Body of pancreas (tissue), 4 donors: ENCODE data around the gene C9orf78. TPM values are rescaled to one million over a fixed set of nuclear protein-coding genes. Genes with fewer than 3 reads are reported as not detected.
A peak's percentile ranks its signal among the peaks of the same experiment; 100 is the strongest.

Source experiments
- ATAC-seq: fragments of 150-250 bp; one replicate; pipeline ENCODE4 v1.9.1; 2016
- DNase-seq, 4 donors: peaks; one replicate each; pipeline ENCODE4 v3.0.0-alpha.2; 2019
- H3K27ac ChIP-seq, 4 donors: fragments of 200-600 bp; sonication (generic); 1 replicate in 3 of 4; 2 replicates in 1 of 4; pipeline versions ENCODE4 v1.5.1 to v1.6.1; 2016 to 2019; ENCODE audit warnings: mild to moderate bottlenecking in 1 of 4, mixed read lengths in 1 of 4, moderate library complexity in 1 of 4
- H3K27me3 ChIP-seq, 2 donors: fragments of 200-600 bp; sonication (generic); one replicate each; pipeline ENCODE4 v1.6.0; 2016; ENCODE audit warnings: mild to moderate bottlenecking in 1 of 2
- H3K36me3 ChIP-seq, 2 donors: fragments of 200-600 bp; sonication (generic); replicated peaks in 1 of 2; 2 replicates each; pipeline ENCODE4 v1.5.1; 2016; ENCODE audit warnings: low read depth in 2 of 2; ENCODE audit not compliant: insufficient read depth in 1 of 2
- H3K4me1 ChIP-seq: fragments of 200-600 bp; sonication (generic); one replicate; pipeline ENCODE4 v1.6.0; 2016
- H3K4me3 ChIP-seq, 2 donors: fragments of 200-600 bp; sonication (generic); 1 replicate in 1 of 2; 2 replicates in 1 of 2; pipeline ENCODE4 v1.5.1; 2016 to 2019
- H3K9me3 ChIP-seq, 3 donors: fragments of 200-600 bp; sonication (generic); 1 replicate in 2 of 3; 2 replicates in 1 of 3; pipeline ENCODE4 v1.5.1; 2016
- POLR2A ChIP-seq, 3 donors: fragments of 450-650 bp; IDR thresholded peaks; one replicate each; pipeline ENCODE4 v1.6.1; 2016; ENCODE audit warnings: antibody characterized with exemption in 3 of 3, mild to moderate bottlenecking in 2 of 3
- WGBS, 2 donors: methylation state at CpG; one replicate each; pipeline ENCODE4 v1.1.5; 2017; 5-methylcytosine and 5-hydroxymethylcytosine counted together
- intact Hi-C: fragments of 100-400 bp; cut with DNase I; formaldehyde crosslinking; loops from one replicate; pipeline ENCODE4 v1.15.1; 2023
- total RNA-seq, 2 donors: library from RNA; depleted of rRNA; stranded (reverse); fragments of >200 nt; gene quantifications; one replicate each; pipeline ENCODE4 v1.1.0, GENCODE V29; 2016
- TF ChIP-seq, protein P1 (sequence below), 7 experiments: fragments of 450-650 bp in 4 of 7; fragments of 200-600 bp in 3 of 7; sonication (generic) in 3 of 7; IDR thresholded peaks; one replicate each; pipeline ENCODE4 v1.5.1; 2016 to 2019; ENCODE audit warnings: antibody characterized with exemption in 7 of 7

The C9orf78 gene
- total RNA-seq, 2 donors from 2014 or later: 25.1 to 48.0 TPM

DNA sequence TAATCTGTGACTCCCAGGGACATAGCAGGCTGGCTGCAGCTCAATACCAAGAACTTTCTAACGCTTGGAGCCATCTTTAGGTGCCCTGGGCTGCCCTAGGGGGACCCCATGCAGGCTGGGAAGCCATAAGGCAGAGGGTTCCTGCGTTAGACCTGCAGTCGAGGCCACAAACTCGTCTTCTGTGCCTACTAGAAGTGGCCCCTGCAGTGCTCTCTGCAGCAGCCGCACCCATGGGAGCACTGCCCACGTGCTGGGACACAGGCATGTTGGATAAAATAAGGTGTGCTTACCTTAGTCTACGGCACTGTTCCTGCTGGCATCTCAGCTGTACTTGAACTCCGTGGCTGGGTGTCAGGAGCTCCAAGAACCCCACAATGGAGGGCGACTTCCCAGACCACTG, 22.7 kb downstream of the C9orf78 start:
- Histone ChIP-seq H3K27ac (peak overlapping the region in 1 of 4 donors; percentile 9), H3K4me3 (no peak overlapping the region), H3K9me3 (no peaks in the 10 kb centered on the region), H3K4me1 (peaks cover 21% of the 10 kb centered on the region), H3K27me3 (no peaks in the 10 kb centered on the region), H3K36me3 (no peaks in the 10 kb centered on the region)
- DNase-seq: no peak
- no peak for TF ChIP-seq POLR2A (IDR thresholded peaks at IDR 0.05)
- TF ChIP-seq, protein P1, sequence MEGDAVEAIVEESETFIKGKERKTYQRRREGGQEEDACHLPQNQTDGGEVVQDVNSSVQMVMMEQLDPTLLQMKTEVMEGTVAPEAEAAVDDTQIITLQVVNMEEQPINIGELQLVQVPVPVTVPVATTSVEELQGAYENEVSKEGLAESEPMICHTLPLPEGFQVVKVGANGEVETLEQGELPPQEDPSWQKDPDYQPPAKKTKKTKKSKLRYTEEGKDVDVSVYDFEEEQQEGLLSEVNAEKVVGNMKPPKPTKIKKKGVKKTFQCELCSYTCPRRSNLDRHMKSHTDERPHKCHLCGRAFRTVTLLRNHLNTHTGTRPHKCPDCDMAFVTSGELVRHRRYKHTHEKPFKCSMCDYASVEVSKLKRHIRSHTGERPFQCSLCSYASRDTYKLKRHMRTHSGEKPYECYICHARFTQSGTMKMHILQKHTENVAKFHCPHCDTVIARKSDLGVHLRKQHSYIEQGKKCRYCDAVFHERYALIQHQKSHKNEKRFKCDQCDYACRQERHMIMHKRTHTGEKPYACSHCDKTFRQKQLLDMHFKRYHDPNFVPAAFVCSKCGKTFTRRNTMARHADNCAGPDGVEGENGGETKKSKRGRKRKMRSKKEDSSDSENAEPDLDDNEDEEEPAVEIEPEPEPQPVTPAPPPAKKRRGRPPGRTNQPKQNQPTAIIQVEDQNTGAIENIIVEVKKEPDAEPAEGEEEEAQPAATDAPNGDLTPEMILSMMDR (IDR thresholded peaks at IDR 0.05): no peak
- intact Hi-C loops: no loop called here
- ATAC-seq: no peak
- 81 to 82% methylated on average over 8 to 9 of the region's 9 CpGs for WGBS, 2 donors

DNA sequence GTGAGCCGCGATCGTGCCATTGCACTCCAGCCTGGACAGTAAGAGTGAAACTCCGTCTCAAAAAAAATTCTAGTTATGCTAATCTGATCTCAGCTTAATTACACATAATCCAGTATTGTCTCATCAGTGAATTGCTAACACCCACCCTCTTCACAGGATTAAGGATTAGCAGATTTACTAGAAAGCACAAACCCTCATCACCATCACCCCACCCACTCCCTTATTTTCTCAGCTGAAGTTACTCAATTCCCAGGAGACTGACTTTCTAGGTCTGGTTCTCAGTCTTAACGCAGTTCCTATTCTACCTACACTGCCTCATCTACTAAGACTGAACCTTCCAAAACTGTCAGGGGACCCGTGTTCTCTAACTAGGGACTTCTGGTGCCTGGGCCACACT, 23.1 kb downstream of the C9orf78 start:
- TF ChIP-seq, protein P1 (IDR thresholded peaks at IDR 0.05): no peak
- TF ChIP-seq POLR2A (IDR thresholded peaks at IDR 0.05): no peak
- Histone ChIP-seq H3K4me1 (peaks cover 21% of the 10 kb centered on the region), H3K27me3 (no peaks in the 10 kb centered on the region), H3K4me3 (no peak overlapping the region), H3K27ac (peak overlapping the region in 3 of 4 donors; percentile 9 to 50 (median 44)), H3K9me3 (no peaks in the 10 kb centered on the region), H3K36me3 (no peaks in the 10 kb centered on the region)
- no peak for DNase-seq
- ATAC-seq: no peak
- 66 to 81% methylated on average over 6 of the region's 6 CpGs for WGBS, 2 donors
- intact Hi-C loops: no loop called here

DNA sequence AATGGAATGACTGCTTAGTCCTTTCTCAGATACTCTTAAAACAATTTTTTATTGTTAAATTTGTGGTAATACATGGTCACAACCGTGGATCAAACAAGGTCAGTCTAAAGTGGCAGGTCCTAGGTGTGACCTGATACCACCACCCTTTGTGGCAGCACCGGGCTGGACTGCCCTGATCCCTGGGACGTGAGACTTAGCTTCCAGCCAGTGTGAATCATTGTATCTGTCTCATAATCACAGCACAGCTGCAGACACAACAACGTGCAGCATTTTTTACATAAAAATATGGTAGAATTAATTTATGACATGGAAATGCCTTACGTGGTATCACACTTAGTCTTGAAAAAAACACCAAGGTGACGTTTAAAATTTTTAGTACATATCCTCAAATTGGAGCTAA, 24.3 kb downstream of the C9orf78 start:
- intact Hi-C loops: no loop called here
- no peaks in the 10 kb centered on the region for H3K9me3 ChIP-seq
- peaks cover 22% of the 10 kb centered on the region for H3K4me1 ChIP-seq
- ATAC-seq (no peak), DNase-seq (no peak)
- TF ChIP-seq, protein P1 (IDR thresholded peaks at IDR 0.05): no peak
- TF ChIP-seq POLR2A (IDR thresholded peaks at IDR 0.05): no peak
- peak overlapping the region in 2 of 4 donors; percentile 41 to 50 for H3K27ac ChIP-seq
- 35 to 41% methylated on average over 6 of the region's 6 CpGs for WGBS, 2 donors
- no peaks in the 10 kb centered on the region for H3K27me3 ChIP-seq
- no peak overlapping the region for H3K4me3 ChIP-seq
- H3K36me3 ChIP-seq: no peaks in the 10 kb centered on the region

DNA sequence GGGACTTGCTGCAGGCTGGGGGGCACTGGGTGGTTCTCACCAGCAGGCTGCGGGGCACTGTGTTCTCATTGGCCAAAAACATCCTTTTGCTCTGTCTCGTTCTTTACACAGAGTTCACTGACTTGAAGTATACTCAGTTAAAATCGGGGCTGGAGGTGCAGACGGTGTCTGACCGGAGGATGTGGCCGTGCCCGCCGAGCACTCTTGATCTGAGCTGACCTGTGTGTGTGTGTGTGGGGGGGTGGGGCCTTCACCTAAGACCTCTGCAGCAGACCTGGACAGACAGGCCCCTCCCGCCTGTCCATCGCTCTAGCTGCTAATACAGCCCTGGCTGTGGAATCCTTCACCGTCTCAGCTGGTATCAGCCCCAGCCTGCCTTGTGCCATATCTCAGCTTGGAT, 25.0 kb downstream of the C9orf78 start:
- WGBS, 2 donors: 91 to 97% methylated on average over 4 to 11 of the region's 11 CpGs
- Histone ChIP-seq H3K9me3 (no peaks in the 10 kb centered on the region), H3K36me3 (no peaks in the 10 kb centered on the region), H3K27ac (no peak overlapping the region), H3K27me3 (no peaks in the 10 kb centered on the region), H3K4me1 (peaks cover 29% of the 10 kb centered on the region), H3K4me3 (no peak overlapping the region)
- no peak for TF ChIP-seq POLR2A (IDR thresholded peaks at IDR 0.05)
- TF ChIP-seq, protein P1 (IDR thresholded peaks at IDR 0.05): no peak
- intact Hi-C loops: no loop called here
- ATAC-seq (no peak), DNase-seq (no peak)

DNA sequence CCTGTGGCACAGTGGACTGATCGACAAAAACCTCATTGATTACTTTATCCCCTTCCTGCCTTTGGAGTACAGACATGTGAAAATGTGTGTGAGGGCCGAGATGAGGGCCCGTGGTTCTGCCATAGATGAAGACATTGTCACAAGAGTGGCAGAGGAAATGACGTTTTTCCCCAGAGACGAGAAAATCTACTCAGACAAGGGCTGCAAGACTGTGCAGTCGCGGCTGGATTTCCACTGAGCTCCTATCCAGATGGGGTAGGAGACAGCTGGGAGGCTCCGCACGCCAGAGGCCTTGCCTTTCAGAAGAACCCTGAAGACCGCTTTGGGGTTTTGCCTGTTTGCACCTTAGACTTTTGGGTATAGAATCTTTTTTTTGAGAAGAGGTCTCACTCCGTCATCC, 25.7 kb downstream of the C9orf78 start:
- no peak for ATAC-seq
- intact Hi-C loops: no loop called here
- WGBS, 2 donors: 82 to 95% methylated on average over 4 to 11 of the region's 11 CpGs
- no peak overlapping the region for H3K4me3 ChIP-seq
- DNase-seq: no peak
- no peaks in the 10 kb centered on the region for H3K9me3 ChIP-seq
- no peak overlapping the region for H3K27ac ChIP-seq
- H3K36me3 ChIP-seq: no peaks in the 10 kb centered on the region
- no peak for TF ChIP-seq POLR2A (IDR thresholded peaks at IDR 0.05)
- H3K4me1 ChIP-seq: peaks cover 33% of the 10 kb centered on the region
- no peaks in the 10 kb centered on the region for H3K27me3 ChIP-seq
